A673 (cell line): Measurements from ENCODE around the gene AADACL4. TPM values are rescaled to one million over a fixed set of nuclear protein-coding genes. Genes with fewer than 3 reads are reported as not detected.

Experiments used
- BruUV-seq: library from RNA; stranded (reverse); fragments of 400-500 nt; replicated peaks from 2 replicates; lab custom pipeline; 2021; lab: Mats Ljungman, UMichigan
- CTCF ChIA-PET: fragments of 300-600 bp; sonication (Branson Sonifier 250); formaldehyde crosslinking; loops from one replicate; lab custom pipeline; 2022; ENCODE audit warnings: antibody characterized with exemption; lab: Charles Lee
- POLR2A ChIA-PET: fragments of 300-600 bp; sonication (Branson Sonifier 250); formaldehyde crosslinking; loops from one replicate; lab custom pipeline; 2022; ENCODE audit warnings: antibody characterized with exemption; ENCODE audit not compliant: low non-redundant PET; lab: Charles Lee
- DNase-seq: peaks from one replicate; pipeline ENCODE4 v3.0.0-alpha.2; 2015; ENCODE audit warnings: low spot score
- H3K27ac ChIP-seq: fragments of 200-600 bp; sonication (generic); 2 replicates; pipeline ENCODE4 v1.5.1; 2016; ENCODE audit warnings: mixed run types, low read depth, mild to moderate bottlenecking, mixed read lengths, antibody characterized with exemption, low read length; ENCODE audit not compliant: poor library complexity, severe bottlenecking
- H3K27me3 ChIP-seq: fragments of 200-600 bp; sonication (generic); replicated peaks from 2 replicates; pipeline ENCODE4 v1.6.1; 2017; ENCODE audit warnings: mixed run types, low read depth, mild to moderate bottlenecking, mixed read lengths, antibody characterized with exemption, low read length; ENCODE audit not compliant: insufficient read depth, poor library complexity
- H3K36me3 ChIP-seq: fragments of 200-600 bp; sonication (generic); 2 replicates; pipeline ENCODE4 v1.6.1; 2016; ENCODE audit warnings: mixed run types, mild to moderate bottlenecking, mixed read lengths, antibody characterized with exemption, low read length; ENCODE audit not compliant: insufficient read depth, poor library complexity, severe bottlenecking
- H3K4me1 ChIP-seq: fragments of 200-600 bp; sonication (generic); 2 replicates; pipeline ENCODE4 v1.6.1; 2017; ENCODE audit warnings: mixed run types, mild to moderate bottlenecking, mixed read lengths, antibody characterized with exemption, low read length; ENCODE audit not compliant: insufficient read depth, poor library complexity, severe bottlenecking
- H3K4me3 ChIP-seq: fragments of 200-600 bp; sonication (generic); 2 replicates; pipeline ENCODE4 v1.5.1; 2016; ENCODE audit warnings: low read depth, mixed run types, mild to moderate bottlenecking, mixed read lengths, low read length; ENCODE audit not compliant: poor library complexity, severe bottlenecking
- H3K9me3 ChIP-seq: fragments of 200-600 bp; sonication (generic); 2 replicates; pipeline ENCODE4 v1.6.1; 2016; ENCODE audit warnings: mixed run types, low read depth, mild to moderate bottlenecking, mixed read lengths, antibody characterized with exemption, low read length; ENCODE audit not compliant: poor library complexity, severe bottlenecking
- EZH2 ChIP-seq: fragments of 200-600 bp; sonication (generic); IDR thresholded peaks from 2 replicates; pipeline ENCODE4 v1.6.1; 2017; ENCODE audit warnings: borderline replicate concordance, low read depth, mild to moderate bottlenecking, mixed read lengths, antibody characterized with exemption, low read length; ENCODE audit not compliant: poor library complexity, severe bottlenecking
- intact Hi-C: fragments of 100-400 bp; cut with micrococcal nuclease; formaldehyde crosslinking; loops from one replicate; pipeline ENCODE4 v1.10.0; 2022; ENCODE audit not compliant: unreplicated experiment
- total RNA-seq: library from RNA; stranded (reverse); gene quantifications from 2 replicates; pipeline ENCODE4 v1.2.3, GENCODE V29; 2021
- TF ChIP-seq, protein P1 (sequence below): fragments of 300-800, 200-600 bp; sonication (generic); conservative IDR thresholded peaks from 2 replicates; pipeline ENCODE4 v1.5.1; 2017; ENCODE audit warnings: low read depth, mild to moderate bottlenecking, antibody characterized with exemption, low read length, moderate library complexity, mixed read lengths

The AADACL4 gene
- total RNA-seq, 1 experiment from 2014 or later, result 0.43 TPM

DNA sequence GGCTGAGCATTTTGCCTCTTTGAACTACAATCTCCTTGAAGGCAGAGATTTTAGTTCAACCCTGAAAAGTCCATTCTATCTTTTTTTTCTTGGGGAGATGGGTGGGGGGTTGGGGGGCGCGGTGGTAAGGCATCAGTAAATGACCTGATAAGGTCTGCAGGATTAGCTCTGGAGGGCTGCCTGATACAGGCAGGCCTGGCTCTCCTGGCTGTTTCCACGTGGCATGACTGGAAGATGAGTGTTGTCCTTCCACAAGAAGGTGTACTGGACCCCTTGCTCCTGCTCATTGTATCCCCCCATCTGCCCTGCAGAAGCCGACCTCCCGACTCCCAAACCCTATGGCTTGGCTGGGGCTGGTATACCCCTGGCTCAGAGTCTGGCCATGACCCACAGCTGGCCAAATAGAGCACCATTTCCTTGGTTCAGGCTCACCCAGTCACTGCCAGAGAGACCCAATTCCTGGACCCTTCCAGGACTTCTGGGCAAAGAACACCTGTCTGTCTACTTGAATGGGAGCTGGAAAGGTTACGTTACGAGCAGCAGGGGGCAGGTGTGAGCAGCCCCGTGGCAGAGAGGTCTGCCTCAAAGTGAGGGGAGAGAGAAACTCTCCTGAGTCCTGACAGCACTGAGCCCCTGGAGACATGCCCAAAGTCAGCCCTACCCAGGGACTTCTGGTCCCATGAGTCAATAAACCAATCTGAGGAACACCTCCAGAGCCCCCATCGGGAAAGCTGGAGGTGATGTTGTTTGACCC lies 42.8 kb upstream of the AADACL4 start:
- TF ChIP-seq, protein P1, sequence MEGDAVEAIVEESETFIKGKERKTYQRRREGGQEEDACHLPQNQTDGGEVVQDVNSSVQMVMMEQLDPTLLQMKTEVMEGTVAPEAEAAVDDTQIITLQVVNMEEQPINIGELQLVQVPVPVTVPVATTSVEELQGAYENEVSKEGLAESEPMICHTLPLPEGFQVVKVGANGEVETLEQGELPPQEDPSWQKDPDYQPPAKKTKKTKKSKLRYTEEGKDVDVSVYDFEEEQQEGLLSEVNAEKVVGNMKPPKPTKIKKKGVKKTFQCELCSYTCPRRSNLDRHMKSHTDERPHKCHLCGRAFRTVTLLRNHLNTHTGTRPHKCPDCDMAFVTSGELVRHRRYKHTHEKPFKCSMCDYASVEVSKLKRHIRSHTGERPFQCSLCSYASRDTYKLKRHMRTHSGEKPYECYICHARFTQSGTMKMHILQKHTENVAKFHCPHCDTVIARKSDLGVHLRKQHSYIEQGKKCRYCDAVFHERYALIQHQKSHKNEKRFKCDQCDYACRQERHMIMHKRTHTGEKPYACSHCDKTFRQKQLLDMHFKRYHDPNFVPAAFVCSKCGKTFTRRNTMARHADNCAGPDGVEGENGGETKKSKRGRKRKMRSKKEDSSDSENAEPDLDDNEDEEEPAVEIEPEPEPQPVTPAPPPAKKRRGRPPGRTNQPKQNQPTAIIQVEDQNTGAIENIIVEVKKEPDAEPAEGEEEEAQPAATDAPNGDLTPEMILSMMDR, result peak; percentile 48; the same call in 1 of the 2 replicates
- TF ChIP-seq EZH2, result no peak
- H3K27me3 ChIP-seq, result no peaks in the 10 kb centered on the region
- H3K4me3 ChIP-seq, result no peak overlapping the region
- ChIA-PET CTCF (no interaction called here), POLR2A (no interaction called here)
- H3K9me3 ChIP-seq, result no peaks in the 10 kb centered on the region
- BruUV-seq, result no TSS peak
- H3K36me3 ChIP-seq, result no peaks in the 10 kb centered on the region
- no peak overlapping the region for H3K27ac ChIP-seq
- intact Hi-C loops, result no loop called here
- H3K4me1 ChIP-seq, result no peaks in the 10 kb centered on the region
- no peak for DNase-seq

GRCh38 chr1:12601700-12602658 lies 41.9 kb upstream of the AADACL4 start:
- no peaks in the 10 kb centered on the region for H3K36me3 ChIP-seq
- H3K27ac ChIP-seq, result no peak overlapping the region
- no peaks in the 10 kb centered on the region for H3K4me1 ChIP-seq
- no peaks in the 10 kb centered on the region for H3K27me3 ChIP-seq
- no peaks in the 10 kb centered on the region for H3K9me3 ChIP-seq
- intact Hi-C loops, result no loop called here
- ChIA-PET POLR2A (no interaction called here), CTCF (no interaction called here)
- DNase-seq, result no peak
- no peak overlapping the region for H3K4me3 ChIP-seq
- TF ChIP-seq, protein P1, result no peak
- TF ChIP-seq EZH2, result no peak
- no TSS peak for BruUV-seq

DNA sequence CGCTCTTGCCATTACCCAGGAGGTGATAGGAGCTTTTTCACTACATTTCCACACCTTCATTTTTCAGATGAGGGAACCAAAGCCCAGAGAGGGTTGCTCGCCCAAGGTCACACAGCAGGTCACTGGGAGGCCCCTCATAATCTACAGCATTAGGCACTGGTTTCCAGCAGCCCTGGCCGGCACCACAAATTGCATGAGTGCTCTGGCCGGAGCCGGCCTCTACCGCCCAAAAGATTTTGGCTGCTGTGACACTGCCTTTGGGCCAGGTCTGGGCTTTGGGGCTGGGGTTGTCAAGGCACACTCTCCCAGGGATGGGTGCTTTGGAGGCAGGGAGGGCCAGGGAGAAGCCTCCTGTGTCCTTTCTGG lies 41.2 kb upstream of the AADACL4 start:
- Histone ChIP-seq H3K27ac (no peak overlapping the region), H3K4me3 (no peak overlapping the region), H3K27me3 (no peaks in the 10 kb centered on the region), H3K36me3 (no peaks in the 10 kb centered on the region), H3K9me3 (no peaks in the 10 kb centered on the region), H3K4me1 (no peaks in the 10 kb centered on the region)
- intact Hi-C loops, result no loop called here
- TF ChIP-seq, protein P1, result no peak
- no peak for TF ChIP-seq EZH2
- POLR2A ChIA-PET, result no interaction called here
- BruUV-seq, result no TSS peak
- CTCF ChIA-PET, result no interaction called here
- no peak for DNase-seq
